Endodermal cell (in vitro differentiated cells): ENCODE results near the gene ZNF567. TPM values are rescaled to one million over a fixed set of nuclear protein-coding genes. Genes with fewer than 3 reads are reported as not detected.
"Not testable (repeated sequence)": the region's sequence is repeated elsewhere in the genome, so short reads cannot be mapped to it uniquely, and the experiment has no call there.

Experiments used
- DNase-seq: peaks from one replicate; pipeline ENCODE4 v3.0.0-alpha.2; 2017
- H3K27ac ChIP-seq: 2 replicates; pipeline ENCODE4 v1.5.1; 2013; ENCODE audit warnings: mild to moderate bottlenecking, low read depth, low read length, moderate library complexity
- H3K27me3 ChIP-seq: 2 replicates; pipeline ENCODE4 v1.6.1; 2013; ENCODE audit warnings: mild to moderate bottlenecking, low read length, moderate library complexity; ENCODE audit not compliant: insufficient read depth, control insufficient read depth, poor library complexity, severe bottlenecking
- H3K36me3 ChIP-seq: 2 replicates; pipeline ENCODE4 v1.7.0; 2013; ENCODE audit warnings: mild to moderate bottlenecking, low read length, moderate library complexity; ENCODE audit not compliant: control insufficient read depth, insufficient read depth
- H3K4me1 ChIP-seq: one replicate; pipeline ENCODE4 v1.7.0; 2013; ENCODE audit warnings: low read length; ENCODE audit not compliant: control insufficient read depth, insufficient read depth
- H3K4me3 ChIP-seq: 2 replicates; pipeline ENCODE4 v1.5.1; 2013; ENCODE audit warnings: mild to moderate bottlenecking, low read length, moderate library complexity
- H3K9ac ChIP-seq: 2 replicates; pipeline ENCODE4 v1.6.1; 2013; ENCODE audit warnings: mild to moderate bottlenecking, low read length, moderate library complexity; ENCODE audit not compliant: poor library complexity, severe bottlenecking; ENCODE audit errors: extremely low read depth
- H3K9me3 ChIP-seq: 2 replicates; pipeline ENCODE4 v1.6.1; 2013; ENCODE audit warnings: mild to moderate bottlenecking, low read length, moderate library complexity; ENCODE audit not compliant: control insufficient read depth
- H3K27ac Mint-ChIP-seq: 2 replicates; pipeline ENCODE4 v1.8.0; 2020; ENCODE audit warnings: mixed read lengths
- H3K27me3 Mint-ChIP-seq: 2 replicates; pipeline ENCODE4 v1.8.0; 2021; ENCODE audit warnings: mild to moderate bottlenecking, mixed read lengths; ENCODE audit not compliant: insufficient read depth
- H3K36me3 Mint-ChIP-seq: 2 replicates; pipeline ENCODE4 v1.8.0; 2020; ENCODE audit warnings: low read depth, mixed read lengths
- H3K4me1 Mint-ChIP-seq: 2 replicates; pipeline ENCODE4 v1.8.0; 2020; ENCODE audit warnings: mixed read lengths
- H3K4me3 Mint-ChIP-seq: 2 replicates; pipeline ENCODE4 v1.8.0; 2020; ENCODE audit warnings: mild to moderate bottlenecking, moderate library complexity, mixed read lengths
- H3K9me3 Mint-ChIP-seq: 2 replicates; pipeline ENCODE4 v1.8.0; 2020; ENCODE audit warnings: mild to moderate bottlenecking, mixed read lengths
- CTCF ChIP-seq: fragments of 200-600 bp; sonication (generic); conservative IDR thresholded peaks from 2 replicates; pipeline ENCODE4 v1.5.0; 2021; ENCODE audit warnings: antibody characterized with exemption, mild to moderate bottlenecking
- WGBS, 2 experiments: methylation state at CpG; one replicate each; pipeline versions ENCODE4 v1.1.5 to v1.1.7; 2013; ENCODE audit warnings: missing lambda C conversion rate in 2 of 2, mixed read lengths in 1 of 2; ENCODE audit not compliant: insufficient coverage in 1 of 2, insufficient read length in 1 of 2; 5-methylcytosine and 5-hydroxymethylcytosine counted together
- total RNA-seq, 2 donors: library from RNA; stranded (reverse); fragmentation: NEBNext Ultra II Directional in 1 of 2; extraction: Animal tissue kit (Norgen Biotek cat#: 25700) in 1 of 2; gene quantifications; 2 replicates in 1 of 2; 3 replicates in 1 of 2; pipeline ENCODE4 v1.2.1, GENCODE V29; 2021

The ZNF567 gene
- total RNA-seq, 2 donors from 2014 or later, result 14.3 to 17.2 TPM

- H3K9me3 Mint-ChIP-seq, result peaks cover 96% of the 10 kb centered on the region
- Histone ChIP-seq H3K9ac (no peak overlapping the region), H3K27me3 (no peaks in the 10 kb centered on the region), H3K9me3 (peaks cover 85% of the 10 kb centered on the region), H3K4me3 (peak overlapping the region; percentile 30), H3K36me3 (peaks cover 77% of the 10 kb centered on the region), H3K4me1 (no peaks in the 10 kb centered on the region), H3K27ac (no peak overlapping the region)
- no peak for DNase-seq
- no peak overlapping the region for H3K27ac Mint-ChIP-seq
- no peaks in the 10 kb centered on the region for H3K27me3 Mint-ChIP-seq
- peaks cover 93% of the 10 kb centered on the region for H3K36me3 Mint-ChIP-seq
- no peak for TF ChIP-seq CTCF
- H3K4me3 Mint-ChIP-seq, result no peak overlapping the region
- no peaks in the 10 kb centered on the region for H3K4me1 Mint-ChIP-seq
- WGBS, 2 experiments, result 82% methylated on average over 1 of the region's 2 CpGs; no CpG with 5 or more reads in 1 of the 2 experiments
Observed at GRCh38 chr19:36707134-36707533, 19.7 kb downstream of the ZNF567 start.

- TF ChIP-seq CTCF, result no peak
- H3K36me3 Mint-ChIP-seq, result peaks cover 100% of the 10 kb centered on the region
- peak overlapping the region; percentile 21 for H3K4me3 ChIP-seq
- no peaks in the 10 kb centered on the region for H3K4me1 Mint-ChIP-seq
- peaks cover 100% of the 10 kb centered on the region for H3K9me3 ChIP-seq
- H3K9me3 Mint-ChIP-seq, result peaks cover 99% of the 10 kb centered on the region
- DNase-seq, result no peak
- H3K36me3 ChIP-seq, result peaks cover 94% of the 10 kb centered on the region
- no peak overlapping the region for H3K4me3 Mint-ChIP-seq
- H3K27ac ChIP-seq, result no peak overlapping the region
- H3K4me1 ChIP-seq, result no peaks in the 10 kb centered on the region
- H3K27me3 ChIP-seq, result no peaks in the 10 kb centered on the region
- H3K27ac Mint-ChIP-seq, result no peak overlapping the region
- 84 to 90% methylated on average over 2 of the region's 2 CpGs for WGBS, 2 experiments
- H3K9ac ChIP-seq, result no peak overlapping the region
- no peaks in the 10 kb centered on the region for H3K27me3 Mint-ChIP-seq
Observed at GRCh38 chr19:36709423-36709822, 22.0 kb downstream of the ZNF567 start.

GRCh38 chr19:36719687-36720556 lies 32.5 kb downstream of the ZNF567 start:
- H3K9me3 Mint-ChIP-seq, result peaks cover 92% of the 10 kb centered on the region
- H3K27me3 ChIP-seq, result no peaks in the 10 kb centered on the region
- no peak for TF ChIP-seq CTCF
- H3K9ac ChIP-seq, result no peak overlapping the region
- H3K4me1 Mint-ChIP-seq, result no peaks in the 10 kb centered on the region
- DNase-seq, result no peak
- H3K27ac Mint-ChIP-seq, result no peak overlapping the region
- H3K4me3 Mint-ChIP-seq, result no peak overlapping the region
- no peaks in the 10 kb centered on the region for H3K4me1 ChIP-seq
- no peaks in the 10 kb centered on the region for H3K27me3 Mint-ChIP-seq
- H3K4me3 ChIP-seq, result peak overlapping the region; percentile 61
- no peak overlapping the region for H3K27ac ChIP-seq
- peaks cover 97% of the 10 kb centered on the region for H3K9me3 ChIP-seq
- 98 to 100% methylated on average over 1 to 7 of the region's 10 CpGs for WGBS, 2 experiments
- peaks cover 80% of the 10 kb centered on the region for H3K36me3 ChIP-seq
- peaks cover 84% of the 10 kb centered on the region for H3K36me3 Mint-ChIP-seq

GRCh38 chr19:36736166-36736565 lies 48.8 kb downstream of the ZNF567 start:
- not testable (repeated sequence) for H3K4me1 ChIP-seq, H3K4me3 Mint-ChIP-seq, H3K4me1 Mint-ChIP-seq, H3K27ac Mint-ChIP-seq, H3K9ac ChIP-seq, DNase-seq, H3K27ac ChIP-seq, H3K36me3 ChIP-seq, H3K4me3 ChIP-seq, H3K27me3 ChIP-seq, H3K27me3 Mint-ChIP-seq
- WGBS, 2 experiments, result 92 to 100% methylated on average over 3 to 8 of the region's 9 CpGs
- peaks cover 97% of the 10 kb centered on the region for H3K9me3 Mint-ChIP-seq
- H3K36me3 Mint-ChIP-seq, result peaks cover 74% of the 10 kb centered on the region
- H3K9me3 ChIP-seq, result peaks cover 91% of the 10 kb centered on the region
